ENCODE measurements around the gene SVIL.

- TF ChIP-seq CTCF (IDR thresholded peaks at IDR 0.05; ENCODE audit: low read length) (no peak), EZH2phosphoT487 (IDR thresholded peaks at IDR 0.05; ENCODE audit: low read length) (no peak)
These were observed 12.2 kb upstream of the SVIL start for GRCh38 chr10:29646960-29647461.

All from MM.1S (cell line).